WI38 (cell line): Measurements from ENCODE around the gene ZNF581.

Experiments used
- H3K4me3 ChIP-seq: 2 replicates; pipeline ENCODE4 v1.5.1; 2011; ENCODE audit warnings: low read depth, mild to moderate bottlenecking, control low read depth, low read length
- CTCF ChIP-seq: IDR thresholded peaks from 2 replicates; pipeline ENCODE4 v1.5.1; 2012; ENCODE audit warnings: low read depth, mild to moderate bottlenecking, control low read depth, low read length

ZNF581 gene

GRCh38 chr19:55691561-55692481, 48.4 kb downstream of the ZNF581 start:
- H3K4me3 ChIP-seq, result no peak overlapping the region
- TF ChIP-seq CTCF, result no peak

GRCh38 chr19:55692681-55693081, 49.2 kb downstream of the ZNF581 start:
- H3K4me3 ChIP-seq, result no peak overlapping the region
- TF ChIP-seq CTCF, result no peak

- no peak overlapping the region for H3K4me3 ChIP-seq
- TF ChIP-seq CTCF, result no peak
Measured at GRCh38 chr19:55693336-55693974, 50.0 kb downstream of the ZNF581 start.

GRCh38 chr19:55694241-55694655, 50.8 kb downstream of the ZNF581 start:
- H3K4me3 ChIP-seq, result no peak overlapping the region
- TF ChIP-seq CTCF, result no peak

GRCh38 chr19:55694656-55695491, 51.4 kb downstream of the ZNF581 start:
- TF ChIP-seq CTCF, result no peak

More at GRCh38 chr19:55694656-55695491, 51.4 kb downstream of the ZNF581 start:
- H3K4me3 ChIP-seq, result no peak overlapping the region
